Measurements from ENCODE around the gene CACFD1. TPM values are rescaled to one million over a fixed set of nuclear protein-coding genes. Genes with fewer than 3 reads are reported as not detected.

Gene CACFD1
- polyA plus RNA-seq, 3 donors, result 5.0 to 6.7 (median 5.1) TPM

DNA sequence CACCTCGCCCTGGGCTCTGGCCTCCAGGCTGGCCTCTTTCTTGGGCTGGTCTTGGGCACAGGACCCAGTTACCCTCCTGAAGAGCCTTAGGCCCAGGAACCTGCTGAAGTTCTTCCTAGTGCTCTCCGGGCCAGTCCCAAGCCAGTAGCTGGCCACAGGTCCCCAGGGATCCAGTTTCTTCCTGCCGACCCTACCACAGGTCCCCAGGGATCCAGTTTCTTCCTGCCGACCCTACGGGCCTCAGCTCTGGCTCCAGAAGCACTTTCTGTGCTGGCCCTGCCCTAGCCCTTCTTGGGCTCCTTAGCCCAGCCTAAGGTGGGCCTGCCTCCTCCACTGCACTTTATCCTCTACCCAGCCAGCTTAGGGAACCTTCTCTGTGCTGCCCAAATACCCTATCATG, 18.2 kb upstream of the CACFD1 start:
- no peaks in the 10 kb centered on the region for H3K9me3 ChIP-seq (replicated peaks in 1 of 2; ENCODE audit: control insufficient read depth in 1 of 2, insufficient read depth in 1 of 2, low read length in 2 of 2)
- no peaks in the 10 kb centered on the region for H3K36me3 Mint-ChIP-seq
- H3K9me3 Mint-ChIP-seq, result no peaks in the 10 kb centered on the region
- no peak overlapping the region for H3K4me3 Mint-ChIP-seq
- peak overlapping the region in 1 of 7 donors; percentile 10 for H3K27ac Mint-ChIP-seq
- H3K27me3 Mint-ChIP-seq (ENCODE audit: low read depth in 3 of 3), result peaks cover 3 to 7% (median 3%) of the 10 kb centered on the region in 3 donors
- H3K4me1 ChIP-seq (ENCODE audit: control insufficient read depth in 1 of 2, insufficient read depth in 2 of 2, low read length in 2 of 2), result no peaks in the 10 kb centered on the region
- H3K4me2 ChIP-seq (replicated peaks; ENCODE audit: extremely low read depth, low read length, poor library complexity, severe bottlenecking), result no peak overlapping the region
- no peaks in the 10 kb centered on the region for H3K4me1 Mint-ChIP-seq
- no peaks in the 10 kb centered on the region for H3K36me3 ChIP-seq (replicated peaks in 1 of 2; ENCODE audit: control insufficient read depth in 1 of 2, insufficient read depth in 2 of 2, low read length in 2 of 2)
- 93% methylated on average over 5 of the region's 5 CpGs for WGBS (ENCODE audit: insufficient coverage)
- no peak overlapping the region for H3K4me3 ChIP-seq (replicated peaks in 1 of 3; ENCODE audit: low read depth in 2 of 3, low read length in 3 of 3)
- H3K27me3 ChIP-seq (ENCODE audit: control insufficient read depth in 2 of 2, insufficient read depth in 2 of 2, low read length in 2 of 2), result no peaks in the 10 kb centered on the region
- no peak for DNase-seq
- intact Hi-C loops (cut with micrococcal nuclease), result no loop called here
- no peak overlapping the region for H3K27ac ChIP-seq (ENCODE audit: low read depth in 1 of 2, low read length in 2 of 2)
- H4K20me1 ChIP-seq (ENCODE audit: insufficient read depth, low read length), result no peaks in the 10 kb centered on the region
- H3K79me2 ChIP-seq (ENCODE audit: insufficient read depth, low read length), result no peaks in the 10 kb centered on the region
- H3K9ac ChIP-seq (ENCODE audit: insufficient read depth, low read length, poor library complexity, severe bottlenecking), result no peak overlapping the region
- no peak overlapping the region for H2AFZ ChIP-seq (ENCODE audit: insufficient read depth, low read depth, low read length, poor library complexity, severe bottlenecking)
- TF ChIP-seq, protein P1, sequence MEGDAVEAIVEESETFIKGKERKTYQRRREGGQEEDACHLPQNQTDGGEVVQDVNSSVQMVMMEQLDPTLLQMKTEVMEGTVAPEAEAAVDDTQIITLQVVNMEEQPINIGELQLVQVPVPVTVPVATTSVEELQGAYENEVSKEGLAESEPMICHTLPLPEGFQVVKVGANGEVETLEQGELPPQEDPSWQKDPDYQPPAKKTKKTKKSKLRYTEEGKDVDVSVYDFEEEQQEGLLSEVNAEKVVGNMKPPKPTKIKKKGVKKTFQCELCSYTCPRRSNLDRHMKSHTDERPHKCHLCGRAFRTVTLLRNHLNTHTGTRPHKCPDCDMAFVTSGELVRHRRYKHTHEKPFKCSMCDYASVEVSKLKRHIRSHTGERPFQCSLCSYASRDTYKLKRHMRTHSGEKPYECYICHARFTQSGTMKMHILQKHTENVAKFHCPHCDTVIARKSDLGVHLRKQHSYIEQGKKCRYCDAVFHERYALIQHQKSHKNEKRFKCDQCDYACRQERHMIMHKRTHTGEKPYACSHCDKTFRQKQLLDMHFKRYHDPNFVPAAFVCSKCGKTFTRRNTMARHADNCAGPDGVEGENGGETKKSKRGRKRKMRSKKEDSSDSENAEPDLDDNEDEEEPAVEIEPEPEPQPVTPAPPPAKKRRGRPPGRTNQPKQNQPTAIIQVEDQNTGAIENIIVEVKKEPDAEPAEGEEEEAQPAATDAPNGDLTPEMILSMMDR (IDR thresholded peaks at IDR 0.05), result no peak

DNA sequence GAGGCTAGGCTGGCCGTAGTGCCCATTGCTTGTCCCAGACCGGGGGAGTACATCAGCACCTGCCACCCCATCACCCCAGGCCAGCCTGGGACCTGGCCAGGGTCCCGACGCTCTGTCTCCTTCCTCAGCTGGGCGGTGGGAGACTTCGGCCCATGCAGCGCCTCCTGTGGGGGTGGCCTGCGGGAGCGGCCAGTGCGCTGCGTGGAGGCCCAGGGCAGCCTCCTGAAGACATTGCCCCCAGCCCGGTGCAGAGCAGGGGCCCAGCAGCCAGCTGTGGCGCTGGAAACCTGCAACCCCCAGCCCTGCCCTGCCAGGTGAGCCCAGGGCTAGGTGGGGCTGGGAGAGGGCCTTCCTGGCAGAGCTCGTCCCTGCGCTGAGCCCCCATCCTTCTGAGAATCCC, 16.5 kb upstream of the CACFD1 start:
- Histone ChIP-seq H3K4me2 (replicated peaks; ENCODE audit: extremely low read depth, low read length, poor library complexity, severe bottlenecking) (no peak overlapping the region), H2AFZ (ENCODE audit: insufficient read depth, low read depth, low read length, poor library complexity, severe bottlenecking) (no peak overlapping the region), H3K27me3 (ENCODE audit: control insufficient read depth in 2 of 2, insufficient read depth in 2 of 2, low read length in 2 of 2) (no peaks in the 10 kb centered on the region), H3K4me3 (replicated peaks in 1 of 3; ENCODE audit: low read depth in 2 of 3, low read length in 3 of 3) (no peak overlapping the region), H3K4me1 (ENCODE audit: control insufficient read depth in 1 of 2, insufficient read depth in 2 of 2, low read length in 2 of 2) (no peaks in the 10 kb centered on the region), H3K36me3 (replicated peaks in 1 of 2; ENCODE audit: control insufficient read depth in 1 of 2, insufficient read depth in 2 of 2, low read length in 2 of 2) (no peaks in the 10 kb centered on the region), H3K9ac (ENCODE audit: insufficient read depth, low read length, poor library complexity, severe bottlenecking) (no peak overlapping the region), H4K20me1 (ENCODE audit: insufficient read depth, low read length) (no peaks in the 10 kb centered on the region), H3K79me2 (ENCODE audit: insufficient read depth, low read length) (no peaks in the 10 kb centered on the region), H3K9me3 (replicated peaks in 1 of 2; ENCODE audit: control insufficient read depth in 1 of 2, insufficient read depth in 1 of 2, low read length in 2 of 2) (no peaks in the 10 kb centered on the region), H3K27ac (ENCODE audit: low read depth in 1 of 2, low read length in 2 of 2) (no peak overlapping the region)
- intact Hi-C loops (cut with micrococcal nuclease), result no loop called here
- DNase-seq, result no peak
- 98% methylated on average over 12 of the region's 15 CpGs for WGBS (ENCODE audit: insufficient coverage)
- H3K27ac Mint-ChIP-seq, result no peak overlapping the region
- H3K27me3 Mint-ChIP-seq (ENCODE audit: low read depth in 3 of 3), result peaks cover 3 to 10% (median 5%) of the 10 kb centered on the region in 3 donors
- no peaks in the 10 kb centered on the region for H3K36me3 Mint-ChIP-seq
- TF ChIP-seq, protein P1 (IDR thresholded peaks at IDR 0.05), result no peak
- no peaks in the 10 kb centered on the region for H3K9me3 Mint-ChIP-seq
- no peak overlapping the region for H3K4me3 Mint-ChIP-seq
- no peaks in the 10 kb centered on the region for H3K4me1 Mint-ChIP-seq
